Body of pancreas (tissue), 4 donors: ENCODE measurements around the gene MGAT2. TPM values are rescaled to one million over a fixed set of nuclear protein-coding genes. Genes with fewer than 3 reads are reported as not detected.

Experiments used
- ATAC-seq: fragments of 150-250 bp; one replicate; pipeline ENCODE4 v1.9.1; 2016
- DNase-seq, 4 donors: peaks; one replicate each; pipeline ENCODE4 v3.0.0-alpha.2; 2019
- H3K27ac ChIP-seq, 4 donors: fragments of 200-600 bp; sonication (generic); 1 replicate in 3 of 4; 2 replicates in 1 of 4; pipeline versions ENCODE4 v1.5.1 to v1.6.1; 2016 to 2019; ENCODE audit warnings: mild to moderate bottlenecking in 1 of 4, mixed read lengths in 1 of 4, moderate library complexity in 1 of 4
- H3K27me3 ChIP-seq, 2 donors: fragments of 200-600 bp; sonication (generic); one replicate each; pipeline ENCODE4 v1.6.0; 2016; ENCODE audit warnings: mild to moderate bottlenecking in 1 of 2
- H3K36me3 ChIP-seq, 2 donors: fragments of 200-600 bp; sonication (generic); replicated peaks in 1 of 2; 2 replicates each; pipeline ENCODE4 v1.5.1; 2016; ENCODE audit warnings: low read depth in 2 of 2; ENCODE audit not compliant: insufficient read depth in 1 of 2
- H3K4me1 ChIP-seq: fragments of 200-600 bp; sonication (generic); one replicate; pipeline ENCODE4 v1.6.0; 2016
- H3K4me3 ChIP-seq, 2 donors: fragments of 200-600 bp; sonication (generic); 1 replicate in 1 of 2; 2 replicates in 1 of 2; pipeline ENCODE4 v1.5.1; 2016 to 2019
- H3K9me3 ChIP-seq, 3 donors: fragments of 200-600 bp; sonication (generic); 1 replicate in 2 of 3; 2 replicates in 1 of 3; pipeline ENCODE4 v1.5.1; 2016
- POLR2A ChIP-seq, 3 donors: fragments of 450-650 bp; IDR thresholded peaks; one replicate each; pipeline ENCODE4 v1.6.1; 2016; ENCODE audit warnings: antibody characterized with exemption in 3 of 3, mild to moderate bottlenecking in 2 of 3
- WGBS, 2 donors: methylation state at CpG; one replicate each; pipeline ENCODE4 v1.1.5; 2017; 5-methylcytosine and 5-hydroxymethylcytosine counted together
- intact Hi-C: fragments of 100-400 bp; cut with DNase I; formaldehyde crosslinking; loops from one replicate; pipeline ENCODE4 v1.15.1; 2023
- small RNA-seq: library from RNA; depleted of rRNA; stranded (forward); fragments of <200 nt; gene quantifications from one replicate; pipeline ENCODE3, GENCODE V24; 2016
- total RNA-seq, 2 donors: library from RNA; depleted of rRNA; stranded (reverse); fragments of >200 nt; gene quantifications; one replicate each; pipeline ENCODE4 v1.1.0, GENCODE V29; 2016
- TF ChIP-seq, protein P1 (sequence below), 7 experiments: fragments of 450-650 bp in 4 of 7; fragments of 200-600 bp in 3 of 7; sonication (generic) in 3 of 7; IDR thresholded peaks; one replicate each; pipeline ENCODE4 v1.5.1; 2016 to 2019; ENCODE audit warnings: antibody characterized with exemption in 7 of 7

Gene MGAT2
- total RNA-seq, 2 donors from 2014 or later = 27.5 to 37.6 TPM

DNA sequence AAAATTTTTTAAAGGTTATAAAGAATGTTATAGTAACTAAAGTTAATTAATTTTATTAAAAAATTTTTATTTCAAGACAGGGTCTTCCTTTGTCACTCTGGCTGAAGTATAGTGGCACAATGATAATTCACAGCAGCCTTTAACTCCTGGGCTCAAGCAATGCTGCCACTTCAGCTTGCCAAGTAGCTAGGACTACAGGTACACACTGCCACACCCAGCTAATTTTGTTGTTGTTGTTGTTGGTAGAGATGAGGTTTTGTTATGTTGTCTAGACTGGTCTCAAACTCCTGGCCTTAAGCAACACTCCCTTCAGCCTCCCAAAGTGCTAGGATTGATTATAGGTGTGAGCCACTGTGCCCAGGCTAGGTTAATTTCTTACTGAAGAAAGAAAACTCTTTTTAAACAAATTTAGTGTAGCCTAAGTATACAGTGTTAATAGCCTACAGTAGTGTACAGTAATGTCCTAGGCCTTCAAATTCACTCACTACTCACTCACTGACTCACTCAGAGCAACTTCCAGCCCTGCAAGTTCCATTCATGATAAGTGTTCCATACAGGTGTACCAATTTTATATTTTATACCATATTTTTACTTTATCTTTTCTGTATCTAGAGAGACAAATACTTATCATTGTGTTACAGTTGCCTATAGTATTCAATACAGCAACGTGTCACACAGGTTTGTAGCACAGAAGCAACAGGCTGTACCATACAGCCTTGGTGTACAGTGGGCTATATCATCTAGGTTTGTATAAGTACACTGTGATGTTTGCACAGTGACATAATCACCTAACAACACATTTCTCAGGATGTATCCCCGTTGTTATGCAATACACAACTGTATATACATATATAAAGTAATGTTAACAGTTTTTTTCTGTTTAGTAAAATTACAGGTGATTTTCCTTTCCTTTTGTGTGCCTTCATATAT is 39.2 kb downstream of the MGAT2 start:
- Histone ChIP-seq H3K36me3 (no peaks in the 10 kb centered on the region), H3K9me3 (no peaks in the 10 kb centered on the region), H3K27ac (no peak overlapping the region), H3K4me3 (no peak overlapping the region), H3K4me1 (peaks cover 5% of the 10 kb centered on the region), H3K27me3 (no peaks in the 10 kb centered on the region)
- no peak for ATAC-seq
- 45% methylated on average over 2 of the region's 2 CpGs for WGBS, 2 donors
- TF ChIP-seq, protein P1, sequence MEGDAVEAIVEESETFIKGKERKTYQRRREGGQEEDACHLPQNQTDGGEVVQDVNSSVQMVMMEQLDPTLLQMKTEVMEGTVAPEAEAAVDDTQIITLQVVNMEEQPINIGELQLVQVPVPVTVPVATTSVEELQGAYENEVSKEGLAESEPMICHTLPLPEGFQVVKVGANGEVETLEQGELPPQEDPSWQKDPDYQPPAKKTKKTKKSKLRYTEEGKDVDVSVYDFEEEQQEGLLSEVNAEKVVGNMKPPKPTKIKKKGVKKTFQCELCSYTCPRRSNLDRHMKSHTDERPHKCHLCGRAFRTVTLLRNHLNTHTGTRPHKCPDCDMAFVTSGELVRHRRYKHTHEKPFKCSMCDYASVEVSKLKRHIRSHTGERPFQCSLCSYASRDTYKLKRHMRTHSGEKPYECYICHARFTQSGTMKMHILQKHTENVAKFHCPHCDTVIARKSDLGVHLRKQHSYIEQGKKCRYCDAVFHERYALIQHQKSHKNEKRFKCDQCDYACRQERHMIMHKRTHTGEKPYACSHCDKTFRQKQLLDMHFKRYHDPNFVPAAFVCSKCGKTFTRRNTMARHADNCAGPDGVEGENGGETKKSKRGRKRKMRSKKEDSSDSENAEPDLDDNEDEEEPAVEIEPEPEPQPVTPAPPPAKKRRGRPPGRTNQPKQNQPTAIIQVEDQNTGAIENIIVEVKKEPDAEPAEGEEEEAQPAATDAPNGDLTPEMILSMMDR (IDR thresholded peaks at IDR 0.05) = no peak
- TF ChIP-seq POLR2A (IDR thresholded peaks at IDR 0.05) = no peak
- DNase-seq = no peak
- intact Hi-C loops = no loop called here

DNA sequence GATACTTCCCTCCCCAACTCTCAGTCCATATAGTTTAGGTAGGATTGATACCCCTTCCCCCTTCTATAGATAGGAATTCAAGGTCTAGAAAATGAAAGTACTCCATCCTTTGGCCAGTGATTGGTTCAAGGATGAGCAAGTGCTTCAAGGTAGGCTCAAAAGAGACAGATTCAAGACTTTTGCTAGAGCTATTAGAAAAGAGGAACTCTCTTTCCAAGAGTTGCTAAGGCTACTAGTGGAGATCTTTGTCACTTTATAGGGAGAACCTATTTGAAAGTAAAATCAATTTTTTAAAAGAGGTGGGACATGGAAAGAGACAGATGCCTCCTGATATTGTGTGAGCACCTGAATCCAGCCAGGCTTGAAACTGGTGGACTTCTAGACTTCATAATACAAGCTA is 49.9 kb downstream of the MGAT2 start:
- no peak for ATAC-seq
- no peaks in the 10 kb centered on the region for H3K36me3 ChIP-seq
- DNase-seq = no peak
- no peak overlapping the region for H3K27ac ChIP-seq
- TF ChIP-seq, protein P1 (IDR thresholded peaks at IDR 0.05) = no peak
- TF ChIP-seq POLR2A (IDR thresholded peaks at IDR 0.05) = no peak
- intact Hi-C loops = no loop called here
- no peaks in the 10 kb centered on the region for H3K27me3 ChIP-seq
- H3K4me1 ChIP-seq = no peaks in the 10 kb centered on the region
- H3K4me3 ChIP-seq = no peak overlapping the region
- no peaks in the 10 kb centered on the region for H3K9me3 ChIP-seq

Small RNA genes lying within 50 kb of the gene (small RNA-seq; reads per million reads assigned to genes)
- gene AL139099.3 (not detected), gene AL139099.4 (not detected), gene RF00019 (not detected)

Other genes starting within 250 kb of the MGAT2 start
- gene RPS29, start 34.4 kb upstream of the MGAT2 start, total RNA-seq = 1,000 to 10,000 TPM; 1,265 to 2,856 TPM
- 10 to 100 TPM in 1 of 2 donors, 1 to 10 TPM in 1; 9.6 to 27.0 TPM for gene LRR1, start 21.9 kb upstream of the MGAT2 start, total RNA-seq
- 100 to 1,000 TPM; 129 to 162 TPM for gene RPL36AL, start 173 bp upstream of the MGAT2 start, total RNA-seq
- gene DNAAF2, start 14.4 kb downstream of the MGAT2 start, total RNA-seq = 10 to 100 TPM; 14.8 to 18.5 TPM
- gene POLE2, start 67.4 kb downstream of the MGAT2 start, total RNA-seq = 1 to 10 TPM in 1 of 2 donors, not detected in 1; 7.0 TPM
- gene KLHDC1, start 72.3 kb downstream of the MGAT2 start, total RNA-seq = 1 to 10 TPM; 5.3 to 8.6 TPM
- 10 to 100 TPM; 38.6 to 90.0 TPM for gene KLHDC2, start 147.4 kb downstream of the MGAT2 start, total RNA-seq
- 100 to 1,000 TPM in 1 of 2 donors, 10 to 100 TPM in 1; 56.3 to 106 TPM for gene NEMF, start 232.0 kb downstream of the MGAT2 start, total RNA-seq